Bronchial epithelial cell (primary cell): Measurements from ENCODE around the gene SS18. TPM values are rescaled to one million over a fixed set of nuclear protein-coding genes. Genes with fewer than 3 reads are reported as not detected.

Experiments used
- DNase-seq: peaks from one replicate; pipeline ENCODE4 v3.0.0-alpha.2; 2010; ENCODE audit warnings: low read depth
- FAIRE-seq: peaks from 2 replicates; lab custom pipeline; 2011; peaks lifted over from hg19 to GRCh38; lab: Jason Lieb, UNC
- H3K27me3 ChIP-seq: 2 replicates; pipeline ENCODE4 v1.5.1; 2011; ENCODE audit warnings: low read length; ENCODE audit not compliant: control insufficient read depth, insufficient read depth
- H3K36me3 ChIP-seq: 2 replicates; pipeline ENCODE4 v1.5.1; 2011; ENCODE audit warnings: low read length; ENCODE audit not compliant: control insufficient read depth, insufficient read depth
- H3K4me3 ChIP-seq: 2 replicates; pipeline ENCODE4 v1.5.1; 2011; ENCODE audit warnings: mild to moderate bottlenecking, low read depth, low read length, control low read depth
- CTCF ChIP-seq: IDR thresholded peaks from 2 replicates; pipeline ENCODE4 v1.5.1; 2011; ENCODE audit warnings: mild to moderate bottlenecking, moderate library complexity, low read length, control low read depth, inconsistent platforms; ENCODE audit not compliant: insufficient read depth, severe bottlenecking
- total RNA-seq: library from RNA; depleted of rRNA; stranded (reverse); fragments of >200 nt; gene quantifications from 2 replicates; pipeline ENCODE4 v1.2.1, GENCODE V29; 2014

SS18 gene
- total RNA-seq, 1 donor from 2014 or later = 128 TPM

GRCh38 chr18:25992566-25992965 is 97.8 kb downstream of the SS18 start:
- Histone ChIP-seq H3K4me3 (no peak overlapping the region), H3K27me3 (no peaks in the 10 kb centered on the region), H3K36me3 (no peaks in the 10 kb centered on the region)
- no peak for TF ChIP-seq CTCF
- no peak for FAIRE-seq
- no peak for DNase-seq

- Histone ChIP-seq H3K36me3 (no peaks in the 10 kb centered on the region), H3K4me3 (no peak overlapping the region), H3K27me3 (no peaks in the 10 kb centered on the region)
- DNase-seq = no peak
- no peak for TF ChIP-seq CTCF
- FAIRE-seq = no peak
Measured at GRCh38 chr18:25990473-25990872, 99.9 kb downstream of the SS18 start.

- Histone ChIP-seq H3K27me3 (no peaks in the 10 kb centered on the region), H3K4me3 (no peak overlapping the region), H3K36me3 (no peaks in the 10 kb centered on the region)
- no peak for DNase-seq
- no peak for TF ChIP-seq CTCF
- no peak for FAIRE-seq
Measured at GRCh38 chr18:25985707-25986394, 104.6 kb downstream of the SS18 start.

- TF ChIP-seq CTCF = no peak
- H3K36me3 ChIP-seq = no peaks in the 10 kb centered on the region
- no peak overlapping the region for H3K4me3 ChIP-seq
- no peaks in the 10 kb centered on the region for H3K27me3 ChIP-seq
- DNase-seq (no peak), FAIRE-seq (peak; percentile 68)
Measured at GRCh38 chr18:25983730-25984129, 106.7 kb downstream of the SS18 start.

- no peak for FAIRE-seq
- no peaks in the 10 kb centered on the region for H3K36me3 ChIP-seq
- no peak for DNase-seq
- no peak overlapping the region for H3K4me3 ChIP-seq
- no peak for TF ChIP-seq CTCF
- no peaks in the 10 kb centered on the region for H3K27me3 ChIP-seq
Measured at GRCh38 chr18:25982961-25983360, 107.5 kb downstream of the SS18 start.

GRCh38 chr18:25982153-25982552 is 108.3 kb downstream of the SS18 start:
- DNase-seq (no peak), FAIRE-seq (no peak)
- Histone ChIP-seq H3K27me3 (no peaks in the 10 kb centered on the region), H3K4me3 (no peak overlapping the region), H3K36me3 (no peaks in the 10 kb centered on the region)
- TF ChIP-seq CTCF = no peak
